ENCODE results near the gene SYNCRIP. TPM values are rescaled to one million over a fixed set of nuclear protein-coding genes. Genes with fewer than 3 reads are reported as not detected.

The SYNCRIP gene
- total RNA-seq, 1 experiment from 2014 or later: 189 TPM

GRCh38 chr6:85614780-85615179 lies 27.9 kb downstream of the SYNCRIP start:
- ATAC-seq (no peak; the same call in 1 of the 2 replicates), DNase-seq (ENCODE audit: low read depth, low spot score) (no peak)
- ChIA-PET RAD21 (ENCODE audit: low non-redundant PET in 1 of 2, low total read pairs in 2 of 2, uncharacterized antibody in 2 of 2, unreplicated experiment in 2 of 2) (no interaction called here), CTCF (no interaction called here), POLR2A (no interaction called here)
- no peak overlapping the region for H3K4me2 ChIP-seq (ENCODE audit: low read length)
- H4K20me1 ChIP-seq (ENCODE audit: insufficient read depth): peaks cover 48% of the 10 kb centered on the region
- H3K27ac ChIP-seq (ENCODE audit: low read depth, low read length): no peak overlapping the region
- H3K4me3 ChIP-seq (replicated peaks in 1 of 2; ENCODE audit: low read depth in 1 of 2, low read length in 2 of 2): no peak overlapping the region
- no peak for TF ChIP-seq JUND (IDR thresholded peaks at IDR 0.05)
- TF ChIP-seq ZBTB33 (IDR thresholded peaks at IDR 0.05; ENCODE audit: extremely low read depth, insufficient replicate concordance, low read length): no peak
- no peak for TF ChIP-seq REST (IDR thresholded peaks at IDR 0.05; ENCODE audit: low read depth)
- no peak for TF ChIP-seq ZNF274 (IDR thresholded peaks at IDR 0.05; ENCODE audit: low read depth, low read length)
- no peak for TF ChIP-seq EZH2 (IDR thresholded peaks at IDR 0.05)
- TF ChIP-seq POLR2AphosphoS5 (IDR thresholded peaks at IDR 0.05; ENCODE audit: low read depth, low read length): no peak
- no peak for TF ChIP-seq SP1 (IDR thresholded peaks at IDR 0.05; ENCODE audit: low read depth)
- TF ChIP-seq EZH2phosphoT487 (IDR thresholded peaks at IDR 0.05; ENCODE audit: borderline replicate concordance): no peak
- no peak for TF ChIP-seq SIN3A (IDR thresholded peaks at IDR 0.05; ENCODE audit: low read depth)
- no peak for TF ChIP-seq MAX (IDR thresholded peaks at IDR 0.05)
- TF ChIP-seq YY1 (IDR thresholded peaks at IDR 0.05; ENCODE audit: extremely low read depth, insufficient replicate concordance, low read depth, low read length): no peak
- TF ChIP-seq RAD21 (IDR thresholded peaks at IDR 0.05; ENCODE audit: low read depth): no peak
- intact Hi-C loops (cut with micrococcal nuclease): no loop called here
- no peaks in the 10 kb centered on the region for H3K27me3 ChIP-seq (ENCODE audit: insufficient read depth, low read length)
- H3K9ac ChIP-seq (ENCODE audit: low read length): no peak overlapping the region
- no peaks in the 10 kb centered on the region for H3K9me2 ChIP-seq (ENCODE audit: insufficient read depth)
- no TSS peak for BruUV-seq (replicated peaks)
- H3K4me1 ChIP-seq (ENCODE audit: control insufficient read depth in 1 of 2, insufficient read depth in 2 of 2, low read length in 2 of 2): no peaks in the 10 kb centered on the region
- no peaks in the 10 kb centered on the region for H3K9me3 ChIP-seq (ENCODE audit: control insufficient read depth in 1 of 2, insufficient read depth in 1 of 2, low read depth in 1 of 2, low read length in 2 of 2)
- H3K79me2 ChIP-seq (ENCODE audit: insufficient read depth, low read length): peaks cover 94% of the 10 kb centered on the region
- H2AFZ ChIP-seq (ENCODE audit: low read depth, low read length, poor library complexity, severe bottlenecking): no peak overlapping the region
- H3K36me3 ChIP-seq (ENCODE audit: control insufficient read depth in 1 of 2, insufficient read depth in 2 of 2, low read length in 2 of 2): peaks cover 73 to 77% of the 10 kb centered on the region in 2 experiments

Measured in HCT116 (cell line).